Astrocyte of the hippocampus (primary cell): ENCODE data around the gene TTYH2.
A peak's percentile ranks its signal among the peaks of the same experiment; 100 is the strongest.

Source experiments
- DNase-seq: peaks from one replicate; pipeline ENCODE4 v3.0.0; 2011; ENCODE audit warnings: low read depth, low spot score

Gene TTYH2

GRCh38 chr17:74288785-74289184, 75.4 kb downstream of the TTYH2 start:
- no peak for DNase-seq

- no peak for DNase-seq
Measured at GRCh38 chr17:74289688-74290087, 76.3 kb downstream of the TTYH2 start.

GRCh38 chr17:74290340-74290739, 77.0 kb downstream of the TTYH2 start:
- DNase-seq: no peak

GRCh38 chr17:74292495-74292894, 79.1 kb downstream of the TTYH2 start:
- no peak for DNase-seq

- DNase-seq: no peak
Measured at GRCh38 chr17:74295625-74296547, 82.5 kb downstream of the TTYH2 start.

- peak; percentile 61 for DNase-seq
Measured at GRCh38 chr17:74296548-74296936, 83.2 kb downstream of the TTYH2 start.

GRCh38 chr17:74297941-74298340, 84.6 kb downstream of the TTYH2 start:
- DNase-seq: no peak

- no peak for DNase-seq
Measured at GRCh38 chr17:74298778-74299177, 85.4 kb downstream of the TTYH2 start.

- no peak for DNase-seq
Measured at GRCh38 chr17:74299226-74300009, 86.0 kb downstream of the TTYH2 start.

GRCh38 chr17:74303305-74303704, 89.9 kb downstream of the TTYH2 start:
- DNase-seq: no peak

- DNase-seq: no peak
Measured at GRCh38 chr17:74304184-74304583, 90.8 kb downstream of the TTYH2 start.

- DNase-seq: peak; percentile 69
Measured at GRCh38 chr17:74305865-74306654, 92.7 kb downstream of the TTYH2 start.

GRCh38 chr17:74307984-74308773, 94.8 kb downstream of the TTYH2 start:
- peak; percentile 32 for DNase-seq

- no peak for DNase-seq
Measured at GRCh38 chr17:74309902-74310301, 96.5 kb downstream of the TTYH2 start.
